ENCODE results near the gene UAP1L1. TPM values are rescaled to one million over a fixed set of nuclear protein-coding genes. Genes with fewer than 3 reads are reported as not detected.

The UAP1L1 gene
- total and polyA plus RNA-seq, 4 donors, result 3.5 to 8.1 (median 5.3) TPM

- Histone ChIP-seq H3K27ac (ENCODE audit: low read depth, low read length) (no peak overlapping the region), H3K4me1 (ENCODE audit: control insufficient read depth, insufficient read depth, low read length) (peaks cover 30% of the 10 kb centered on the region), H3K27me3 (ENCODE audit: control insufficient read depth, insufficient read depth, low read length) (peaks cover 46% of the 10 kb centered on the region), H3K36me3 (ENCODE audit: control insufficient read depth, insufficient read depth, low read length) (peaks cover 27% of the 10 kb centered on the region), H3K4me3 (ENCODE audit: low read depth, low read length) (no peak overlapping the region), H3K9me3 (ENCODE audit: control insufficient read depth, insufficient read depth, low read length) (no peaks in the 10 kb centered on the region)
- no peak for DNase-seq (ENCODE audit: low read depth in 4 of 6, low spot score in 6 of 6)
- WGBS (ENCODE audit: insufficient coverage), result 70% methylated on average over 7 of the region's 8 CpGs
These were observed 5.6 kb downstream of the UAP1L1 start for GRCh38 chr9:137082925-137083290.

- DNase-seq (ENCODE audit: low read depth in 4 of 6, low spot score in 6 of 6), result no peak
- no peak overlapping the region for H3K4me3 ChIP-seq (ENCODE audit: low read depth, low read length)
- WGBS (ENCODE audit: insufficient coverage), result 63% methylated on average over 9 of the region's 12 CpGs
- peaks cover 27% of the 10 kb centered on the region for H3K36me3 ChIP-seq (ENCODE audit: control insufficient read depth, insufficient read depth, low read length)
- H3K9me3 ChIP-seq (ENCODE audit: control insufficient read depth, insufficient read depth, low read length), result no peaks in the 10 kb centered on the region
- H3K27ac ChIP-seq (ENCODE audit: low read depth, low read length), result no peak overlapping the region
- peaks cover 24% of the 10 kb centered on the region for H3K4me1 ChIP-seq (ENCODE audit: control insufficient read depth, insufficient read depth, low read length)
- H3K27me3 ChIP-seq (ENCODE audit: control insufficient read depth, insufficient read depth, low read length), result peaks cover 40% of the 10 kb centered on the region
These were observed 6.2 kb downstream of the UAP1L1 start for GRCh38 chr9:137083394-137084004.

- 97% methylated on average over 6 of the region's 9 CpGs for WGBS (ENCODE audit: insufficient coverage)
- H3K27me3 ChIP-seq (ENCODE audit: control insufficient read depth, insufficient read depth, low read length), result peaks cover 30% of the 10 kb centered on the region
These were observed 7.2 kb downstream of the UAP1L1 start for GRCh38 chr9:137084526-137084925.

DNA sequence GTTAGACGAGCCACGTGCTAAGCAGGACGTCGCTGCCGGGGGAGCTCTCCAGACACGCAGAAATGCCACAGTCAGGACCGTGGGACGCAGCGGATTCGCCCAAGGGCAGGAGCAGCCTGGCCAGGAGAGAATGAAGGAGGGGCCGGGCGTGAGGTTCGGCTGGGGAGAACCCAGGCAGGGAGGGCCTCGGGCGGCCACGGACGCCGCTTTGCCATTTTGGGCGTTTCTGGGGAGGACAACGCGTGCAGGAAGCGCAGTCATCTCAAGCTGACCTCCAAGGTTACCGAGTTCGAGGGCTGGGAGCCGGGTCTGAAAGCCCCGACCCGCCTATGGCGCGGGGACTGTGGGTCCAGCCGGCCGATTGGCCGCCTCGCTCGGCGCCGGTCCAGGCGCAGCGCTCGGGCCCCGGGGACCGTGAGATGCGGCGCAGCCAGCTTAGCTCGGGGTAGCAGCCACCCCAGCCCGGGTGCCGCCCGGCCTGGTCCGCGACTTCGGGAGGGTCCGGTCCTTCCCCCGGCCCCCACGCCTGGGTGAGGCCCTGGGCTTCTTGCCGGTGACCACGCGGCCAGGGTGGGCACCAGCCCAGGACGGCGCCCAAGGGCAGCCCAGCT, 8.7 kb downstream of the UAP1L1 start:
- Histone ChIP-seq H3K9me3 (ENCODE audit: control insufficient read depth, insufficient read depth, low read length) (no peaks in the 10 kb centered on the region), H3K27me3 (ENCODE audit: control insufficient read depth, insufficient read depth, low read length) (peaks cover 15% of the 10 kb centered on the region), H3K4me1 (ENCODE audit: control insufficient read depth, insufficient read depth, low read length) (peaks cover 24% of the 10 kb centered on the region), H3K27ac (ENCODE audit: low read depth, low read length) (peak overlapping the region; percentile 89), H3K36me3 (ENCODE audit: control insufficient read depth, insufficient read depth, low read length) (peaks cover 32% of the 10 kb centered on the region), H3K4me3 (ENCODE audit: low read depth, low read length) (peak overlapping the region; percentile 80)
- peak in 2 of 6 donors; percentile 23 to 33 for DNase-seq (ENCODE audit: low read depth in 4 of 6, low spot score in 6 of 6)
- 2% methylated on average over 57 of the region's 58 CpGs for WGBS (ENCODE audit: insufficient coverage)

More at GRCh38 chr9:137084526-137084925, 7.2 kb downstream of the UAP1L1 start:
- Histone ChIP-seq H3K36me3 (ENCODE audit: control insufficient read depth, insufficient read depth, low read length) (peaks cover 28% of the 10 kb centered on the region), H3K9me3 (ENCODE audit: control insufficient read depth, insufficient read depth, low read length) (no peaks in the 10 kb centered on the region), H3K4me3 (ENCODE audit: low read depth, low read length) (no peak overlapping the region), H3K4me1 (ENCODE audit: control insufficient read depth, insufficient read depth, low read length) (peaks cover 21% of the 10 kb centered on the region), H3K27ac (ENCODE audit: low read depth, low read length) (no peak overlapping the region)
- DNase-seq (ENCODE audit: low read depth in 4 of 6, low spot score in 6 of 6), result no peak

DNA sequence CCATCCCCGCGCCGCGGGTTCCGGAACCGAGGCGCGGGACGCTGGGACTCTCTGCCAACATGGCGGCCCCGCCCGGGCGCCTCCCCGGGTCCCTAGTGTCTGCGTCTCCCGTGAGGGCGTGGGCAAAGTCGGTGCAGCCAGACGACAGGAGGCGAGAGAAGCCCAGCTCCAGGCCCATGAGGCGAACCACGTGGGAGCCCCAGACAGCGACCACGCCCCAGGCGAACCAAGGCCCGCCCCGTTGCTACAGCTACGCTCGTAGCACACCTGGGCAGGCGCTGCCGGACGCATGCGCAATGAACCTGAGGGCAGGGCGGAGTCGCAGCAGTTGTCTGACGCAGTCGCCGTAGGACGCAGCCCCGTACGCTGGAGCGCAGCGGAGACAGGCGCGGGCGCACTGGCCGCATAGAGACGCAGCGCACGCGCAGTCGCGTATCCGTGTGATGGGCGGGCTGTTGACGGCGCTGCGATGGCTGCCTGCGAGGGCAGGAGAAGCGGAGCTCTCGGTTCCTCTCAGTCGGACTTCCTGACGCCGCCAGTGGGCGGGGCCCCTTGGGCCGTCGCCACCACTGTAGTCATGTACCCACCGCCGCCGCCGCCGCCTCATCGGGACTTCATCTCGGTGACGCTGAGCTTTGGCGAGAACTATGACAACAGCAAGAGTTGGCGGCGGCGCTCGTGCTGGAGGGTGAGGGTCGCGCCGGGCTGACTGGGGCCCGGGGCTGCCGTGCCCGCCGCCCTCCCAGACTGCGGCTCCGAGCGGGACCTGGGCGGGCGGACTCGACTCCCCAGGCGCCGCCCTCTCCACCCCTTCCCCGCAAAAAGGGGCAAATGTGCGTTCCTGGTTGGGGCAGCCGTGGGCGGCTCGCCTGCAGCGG, 9.5 kb downstream of the UAP1L1 start, which contains the start of gene MAN1B1:
TSS of gene MAN1B1 (plus strand) at position 455 of the 878 bp plus-strand sequence. CDS start at position 470, 15 bp downstream.
- Histone ChIP-seq H3K9me3 (ENCODE audit: control insufficient read depth, insufficient read depth, low read length) (no peaks in the 10 kb centered on the region), H3K4me1 (ENCODE audit: control insufficient read depth, insufficient read depth, low read length) (peaks cover 24% of the 10 kb centered on the region), H3K36me3 (ENCODE audit: control insufficient read depth, insufficient read depth, low read length) (peaks cover 38% of the 10 kb centered on the region), H3K4me3 (ENCODE audit: low read depth, low read length) (peak within 1 kb of the TSS; percentile 80), H3K27me3 (ENCODE audit: control insufficient read depth, insufficient read depth, low read length) (peaks cover 12% of the 10 kb centered on the region), H3K27ac (ENCODE audit: low read depth, low read length) (peak within 1 kb of the TSS; percentile 89)
- WGBS (ENCODE audit: insufficient coverage), result under 1% methylated on average over 101 of the region's 101 CpGs
- DNase-seq (ENCODE audit: low read depth in 4 of 6, low spot score in 6 of 6), result peak; percentile 88 to 99 (median 94)

- Histone ChIP-seq H3K36me3 (ENCODE audit: control insufficient read depth, insufficient read depth, low read length) (peaks cover 38% of the 10 kb centered on the region), H3K27ac (ENCODE audit: low read depth, low read length) (peak overlapping the region; percentile 89), H3K4me1 (ENCODE audit: control insufficient read depth, insufficient read depth, low read length) (peaks cover 24% of the 10 kb centered on the region), H3K9me3 (ENCODE audit: control insufficient read depth, insufficient read depth, low read length) (no peaks in the 10 kb centered on the region), H3K27me3 (ENCODE audit: control insufficient read depth, insufficient read depth, low read length) (peaks cover 7% of the 10 kb centered on the region), H3K4me3 (ENCODE audit: low read depth, low read length) (peak overlapping the region; percentile 80)
- DNase-seq (ENCODE audit: low read depth in 4 of 6, low spot score in 6 of 6), result peak in 1 of 6 donors; percentile 10
- WGBS (ENCODE audit: insufficient coverage), result 6% methylated on average over 20 of the region's 22 CpGs
These were observed 10.2 kb downstream of the UAP1L1 start for GRCh38 chr9:137087409-137087925.

DNA sequence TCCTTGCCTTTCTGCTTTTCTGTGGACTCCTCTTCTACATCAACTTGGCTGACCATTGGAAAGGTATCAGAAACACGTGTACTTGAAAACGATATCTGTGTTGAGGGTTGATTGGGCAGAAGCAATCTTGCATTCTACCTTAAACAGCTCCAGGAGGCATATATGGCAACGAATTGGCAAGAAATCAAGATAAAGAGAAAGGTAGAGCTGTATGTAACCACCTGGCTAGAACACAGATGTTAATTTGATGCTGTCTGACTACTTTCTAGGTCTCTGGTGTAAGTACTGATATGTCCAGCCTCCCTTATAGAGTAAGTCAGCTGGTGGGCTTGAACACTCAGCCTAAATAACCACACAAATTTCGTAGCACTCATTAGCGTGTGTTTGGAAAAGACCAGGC, 10.8 kb downstream of the UAP1L1 start:
- Histone ChIP-seq H3K9me3 (ENCODE audit: control insufficient read depth, insufficient read depth, low read length) (no peaks in the 10 kb centered on the region), H3K4me1 (ENCODE audit: control insufficient read depth, insufficient read depth, low read length) (peaks cover 24% of the 10 kb centered on the region), H3K27ac (ENCODE audit: low read depth, low read length) (no peak overlapping the region), H3K27me3 (ENCODE audit: control insufficient read depth, insufficient read depth, low read length) (peaks cover 2% of the 10 kb centered on the region), H3K4me3 (ENCODE audit: low read depth, low read length) (no peak overlapping the region), H3K36me3 (ENCODE audit: control insufficient read depth, insufficient read depth, low read length) (peaks cover 34% of the 10 kb centered on the region)
- no peak for DNase-seq (ENCODE audit: low read depth in 4 of 6, low spot score in 6 of 6)
- no CpG with 5 or more reads among the region's 5 CpGs for WGBS (ENCODE audit: insufficient coverage)

- no peak overlapping the region for H3K27ac ChIP-seq (ENCODE audit: low read depth, low read length)
- H3K4me3 ChIP-seq (ENCODE audit: low read depth, low read length), result no peak overlapping the region
- H3K27me3 ChIP-seq (ENCODE audit: control insufficient read depth, insufficient read depth, low read length), result no peaks in the 10 kb centered on the region
- peaks cover 24% of the 10 kb centered on the region for H3K4me1 ChIP-seq (ENCODE audit: control insufficient read depth, insufficient read depth, low read length)
- peaks cover 42% of the 10 kb centered on the region for H3K36me3 ChIP-seq (ENCODE audit: control insufficient read depth, insufficient read depth, low read length)
- WGBS (ENCODE audit: insufficient coverage), result 82% methylated on average over 11 of the region's 11 CpGs
- H3K9me3 ChIP-seq (ENCODE audit: control insufficient read depth, insufficient read depth, low read length), result no peaks in the 10 kb centered on the region
- DNase-seq (ENCODE audit: low read depth in 4 of 6, low spot score in 6 of 6), result no peak
These were observed 12.1 kb downstream of the UAP1L1 start for GRCh38 chr9:137089232-137089947.

All from spinal cord (tissue), 10 donors.